ENCODE results near the gene MREG.
"Not testable (repeated sequence)": the region's sequence is repeated elsewhere in the genome, so short reads cannot be mapped to it uniquely, and the experiment has no call there.

The MREG gene

GRCh38 chr2:215994911-215995310 is 18.4 kb downstream of the MREG start:
- H3K9me3 Mint-ChIP-seq: peaks cover 37% of the 10 kb centered on the region
- H3K4me1 Mint-ChIP-seq: peaks cover 7% of the 10 kb centered on the region
- no peak overlapping the region for H3K4me3 Mint-ChIP-seq
- TF ChIP-seq CTCF (IDR thresholded peaks at IDR 0.05; ENCODE audit: unreplicated experiment in 3 of 3): no peak
- H3K27me3 Mint-ChIP-seq (ENCODE audit: low read depth): no peaks in the 10 kb centered on the region
- peak overlapping the region; percentile 67 to 77 (median 69) for H3K27ac Mint-ChIP-seq
- peaks cover 66% of the 10 kb centered on the region for H3K36me3 Mint-ChIP-seq (ENCODE audit: low read depth)

- not testable (repeated sequence) for H3K4me1 Mint-ChIP-seq; H3K27ac Mint-ChIP-seq; H3K4me3 Mint-ChIP-seq; H3K27me3 Mint-ChIP-seq (ENCODE audit: low read depth)
- Mint-ChIP-seq H3K9me3 (peaks cover 53% of the 10 kb centered on the region), H3K36me3 (ENCODE audit: low read depth) (peaks cover 85% of the 10 kb centered on the region)
These were observed 24.7 kb downstream of the MREG start for GRCh38 chr2:215988556-215989207.

GRCh38 chr2:215985257-215985656 is 28.1 kb downstream of the MREG start:
- peaks cover 62% of the 10 kb centered on the region for H3K36me3 Mint-ChIP-seq (ENCODE audit: low read depth)
- H3K4me1 Mint-ChIP-seq: no peaks in the 10 kb centered on the region
- no peak overlapping the region for H3K27ac Mint-ChIP-seq
- peaks cover 23% of the 10 kb centered on the region for H3K9me3 Mint-ChIP-seq
- H3K27me3 Mint-ChIP-seq (ENCODE audit: low read depth): no peaks in the 10 kb centered on the region
- no peak for TF ChIP-seq CTCF (IDR thresholded peaks at IDR 0.05; ENCODE audit: unreplicated experiment in 3 of 3)
- H3K4me3 Mint-ChIP-seq: no peak overlapping the region

DNA sequence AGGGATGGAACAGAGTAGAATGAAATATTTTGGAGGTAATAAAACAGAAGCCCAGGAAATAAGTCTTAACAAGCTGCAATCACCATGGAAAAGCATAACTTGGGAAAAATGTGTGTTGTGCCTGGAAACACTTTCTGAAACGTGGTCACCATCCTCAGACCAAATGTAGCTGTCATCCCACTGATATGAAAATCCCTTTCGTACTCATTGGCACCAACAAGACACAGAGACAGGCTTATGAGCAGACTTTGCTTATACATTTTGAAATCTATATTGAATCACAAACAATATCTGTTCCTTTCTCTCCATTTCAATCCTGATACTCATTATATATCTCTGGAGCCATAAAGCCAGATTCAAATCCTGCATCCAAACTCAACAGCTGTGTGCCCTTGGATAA is 28.7 kb downstream of the MREG start:
- H3K27ac Mint-ChIP-seq: no peak overlapping the region
- H3K9me3 Mint-ChIP-seq: peaks cover 17% of the 10 kb centered on the region
- no peak for TF ChIP-seq CTCF (IDR thresholded peaks at IDR 0.05; ENCODE audit: unreplicated experiment in 3 of 3)
- no peaks in the 10 kb centered on the region for H3K27me3 Mint-ChIP-seq (ENCODE audit: low read depth)
- H3K4me1 Mint-ChIP-seq: no peaks in the 10 kb centered on the region
- H3K4me3 Mint-ChIP-seq: no peak overlapping the region
- H3K36me3 Mint-ChIP-seq (ENCODE audit: low read depth): peaks cover 56% of the 10 kb centered on the region

GRCh38 chr2:215983581-215984351 is 29.6 kb downstream of the MREG start:
- no peak overlapping the region for H3K27ac Mint-ChIP-seq
- H3K36me3 Mint-ChIP-seq (ENCODE audit: low read depth): peaks cover 47% of the 10 kb centered on the region
- no peak for TF ChIP-seq CTCF (IDR thresholded peaks at IDR 0.05; ENCODE audit: unreplicated experiment in 3 of 3)
- H3K4me3 Mint-ChIP-seq: no peak overlapping the region
- no peaks in the 10 kb centered on the region for H3K27me3 Mint-ChIP-seq (ENCODE audit: low read depth)
- H3K4me1 Mint-ChIP-seq: no peaks in the 10 kb centered on the region
- peaks cover 9% of the 10 kb centered on the region for H3K9me3 Mint-ChIP-seq

- TF ChIP-seq CTCF (IDR thresholded peaks at IDR 0.05; ENCODE audit: unreplicated experiment in 3 of 3): no peak
- peaks cover 9% of the 10 kb centered on the region for H3K9me3 Mint-ChIP-seq
- H3K27me3 Mint-ChIP-seq (ENCODE audit: low read depth): no peaks in the 10 kb centered on the region
- H3K4me3 Mint-ChIP-seq: no peak overlapping the region
- H3K36me3 Mint-ChIP-seq (ENCODE audit: low read depth): peaks cover 51% of the 10 kb centered on the region
- no peaks in the 10 kb centered on the region for H3K4me1 Mint-ChIP-seq
- H3K27ac Mint-ChIP-seq: no peak overlapping the region
These were observed 30.9 kb downstream of the MREG start for GRCh38 chr2:215982465-215982875.

Data from nephron (organoid).